ENCODE measurements around the gene EFCAB6.

DNA sequence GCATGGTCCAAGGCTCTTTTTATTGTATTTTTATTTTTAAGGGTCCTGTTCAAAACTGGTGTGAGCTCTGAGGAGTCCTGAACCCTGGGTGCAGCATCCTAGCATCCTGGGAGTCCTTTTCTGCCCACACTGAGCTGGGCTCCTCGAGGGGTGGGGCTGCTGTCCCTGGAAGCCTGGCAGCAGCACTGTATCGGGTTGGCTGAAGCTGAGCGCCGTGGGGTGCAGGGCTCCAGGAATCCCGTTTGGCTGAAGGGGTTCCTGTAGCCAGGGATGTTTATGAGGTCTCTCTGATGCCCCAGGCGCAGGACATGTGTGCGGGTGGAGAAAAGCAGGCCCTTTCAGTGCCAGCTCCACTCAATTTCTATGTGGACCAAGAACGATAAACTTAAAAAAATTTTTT, 304.9 kb downstream of the EFCAB6 start:
- TF ChIP-seq, protein P1, sequence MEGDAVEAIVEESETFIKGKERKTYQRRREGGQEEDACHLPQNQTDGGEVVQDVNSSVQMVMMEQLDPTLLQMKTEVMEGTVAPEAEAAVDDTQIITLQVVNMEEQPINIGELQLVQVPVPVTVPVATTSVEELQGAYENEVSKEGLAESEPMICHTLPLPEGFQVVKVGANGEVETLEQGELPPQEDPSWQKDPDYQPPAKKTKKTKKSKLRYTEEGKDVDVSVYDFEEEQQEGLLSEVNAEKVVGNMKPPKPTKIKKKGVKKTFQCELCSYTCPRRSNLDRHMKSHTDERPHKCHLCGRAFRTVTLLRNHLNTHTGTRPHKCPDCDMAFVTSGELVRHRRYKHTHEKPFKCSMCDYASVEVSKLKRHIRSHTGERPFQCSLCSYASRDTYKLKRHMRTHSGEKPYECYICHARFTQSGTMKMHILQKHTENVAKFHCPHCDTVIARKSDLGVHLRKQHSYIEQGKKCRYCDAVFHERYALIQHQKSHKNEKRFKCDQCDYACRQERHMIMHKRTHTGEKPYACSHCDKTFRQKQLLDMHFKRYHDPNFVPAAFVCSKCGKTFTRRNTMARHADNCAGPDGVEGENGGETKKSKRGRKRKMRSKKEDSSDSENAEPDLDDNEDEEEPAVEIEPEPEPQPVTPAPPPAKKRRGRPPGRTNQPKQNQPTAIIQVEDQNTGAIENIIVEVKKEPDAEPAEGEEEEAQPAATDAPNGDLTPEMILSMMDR (conservative IDR thresholded peaks at IDR 0.05; ENCODE audit: low read length): no peak
- TF ChIP-seq EZH2phosphoT487 (IDR thresholded peaks at IDR 0.05; ENCODE audit: borderline replicate concordance): no peak
